SK-N-SH (cell line): ENCODE measurements around the gene PRM3.

ENCODE experiments used
- CHD2 ChIP-seq: fragments of 150-350 bp; IDR thresholded peaks from 2 replicates; pipeline ENCODE4 v1.6.1; 2018; ENCODE audit warnings: low read length; ENCODE audit not compliant: partially characterized antibody
- CTCF ChIP-seq: fragments of 200-600 bp; sonication (generic); IDR thresholded peaks from 2 replicates; pipeline ENCODE4 v1.6.1; 2017; ENCODE audit warnings: antibody characterized with exemption, mild to moderate bottlenecking, moderate library complexity
- EP300 ChIP-seq, 2 experiments: IDR thresholded peaks; 2 replicates each; pipeline versions ENCODE4 v1.4.0 to v1.6.1; 2012; ENCODE audit warnings: borderline replicate concordance in 1 of 2, low read depth in 1 of 2, low read length in 1 of 2
- SIN3A ChIP-seq: IDR thresholded peaks from 2 replicates; pipeline ENCODE4 v1.6.1; 2012; ENCODE audit warnings: low read depth, mild to moderate bottlenecking, low read length, moderate library complexity, borderline replicate concordance
- YY1 ChIP-seq: IDR thresholded peaks from 2 replicates; pipeline ENCODE4 v1.4.0; 2012; ENCODE audit warnings: low read depth, mild to moderate bottlenecking

- TF ChIP-seq YY1 (no peak), CHD2 (no peak), EP300 (IDR thresholded peaks at IDR 0.05; ENCODE audit: borderline replicate concordance in 1 of 2, low read depth in 1 of 2, low read length in 1 of 2) (no peak), CTCF (no peak), SIN3A (no peak)
These were observed 2.9 kb upstream of the PRM3 start, which contains the start of gene PRM2 for GRCh38 chr16:11276143-11276895.
